SK-N-SH (cell line): ENCODE data around the gene MYH7B. TPM values are rescaled to one million over a fixed set of nuclear protein-coding genes. Genes with fewer than 3 reads are reported as not detected.

Source experiments
- CTCF ChIA-PET: fragments of 300-600, 350-600 bp; formaldehyde crosslinking; extraction: SDS; loops from one replicate; lab custom pipeline; 2021; lab: Yijun Ruan, JAX
- POLR2A ChIA-PET: fragments of 350-600 bp; sonication (Branson Sonifier 250); formaldehyde crosslinking; extraction: SDS; loops from one replicate; lab custom pipeline; 2020; ENCODE audit warnings: antibody characterized with exemption, inconsistent platforms; lab: Yijun Ruan, JAX
- DNase-seq: peaks from one replicate; pipeline ENCODE4 v3.0.0; 2012
- H2AFZ ChIP-seq: fragments of 200-600 bp; sonication (generic); 2 replicates; pipeline ENCODE4 v1.8.1; 2016; ENCODE audit warnings: antibody characterized with exemption, mild to moderate bottlenecking, low read depth
- H3F3A ChIP-seq: fragments of 200-600 bp; sonication (generic); replicated peaks from 2 replicates; pipeline ENCODE3; 2016; ENCODE audit warnings: antibody characterized with exemption, mild to moderate bottlenecking; ENCODE audit not compliant: insufficient read depth
- H3K27ac ChIP-seq, 2 experiments: fragments of 200-500 bp in 1 of 2; fragments of 200-600 bp in 1 of 2; sonication (Bioruptor generic) in 1 of 2; sonication (generic), shearing (Covaris generic) in 1 of 2; 2 replicates each; pipeline versions ENCODE4 v1.5.1 to v1.6.1; 2014 to 2016; ENCODE audit warnings: low read depth in 2 of 2, inconsistent platforms in 1 of 2, low read length in 1 of 2, mild to moderate bottlenecking in 1 of 2, mixed read lengths in 1 of 2
- H3K27me3 ChIP-seq: fragments of 200-600 bp; sonication (generic), shearing (Covaris generic); 2 replicates; pipeline ENCODE4 v1.6.1; 2016; ENCODE audit warnings: mixed run types; ENCODE audit not compliant: insufficient read depth
- H3K36me3 ChIP-seq, 2 experiments: fragments of 200-500 bp in 1 of 2; fragments of 200-600 bp in 1 of 2; sonication (Bioruptor generic) in 1 of 2; sonication (generic) in 1 of 2; replicated peaks in 1 of 2; 2 replicates each; pipeline versions ENCODE3 to v1.5.1; 2014 to 2016; ENCODE audit warnings: low read length in 1 of 2, mild to moderate bottlenecking in 1 of 2; ENCODE audit not compliant: insufficient read depth in 2 of 2, control insufficient read depth in 1 of 2
- H3K4me1 ChIP-seq, 2 experiments: fragments of 200-500 bp in 1 of 2; fragments of 200-600 bp in 1 of 2; sonication (Bioruptor generic) in 1 of 2; sonication (generic), shearing (Covaris generic) in 1 of 2; 2 replicates each; pipeline versions ENCODE4 v1.5.1 to v1.6.1; 2014 to 2016; ENCODE audit warnings: low read depth in 1 of 2, low read length in 1 of 2, mixed run types in 1 of 2; ENCODE audit not compliant: insufficient read depth in 2 of 2, control insufficient read depth in 1 of 2
- H3K4me2 ChIP-seq: fragments of 200-600 bp; sonication (generic), shearing (Covaris generic); 2 replicates; pipeline ENCODE4 v1.6.1; 2017; ENCODE audit warnings: mixed run types
- H3K4me3 ChIP-seq, 2 experiments: fragments of 200-500 bp in 1 of 2; fragments of 200-600 bp in 1 of 2; sonication (Bioruptor generic) in 1 of 2; sonication (generic), shearing (Covaris generic) in 1 of 2; 2 replicates each; pipeline versions ENCODE4 v1.5.1 to v1.8.1; 2014 to 2016; ENCODE audit warnings: low read depth in 2 of 2, inconsistent platforms in 1 of 2, low read length in 1 of 2, mild to moderate bottlenecking in 1 of 2, mixed read lengths in 1 of 2, moderate library complexity in 1 of 2
- H3K79me2 ChIP-seq: fragments of 200-600 bp; sonication (generic); 2 replicates; pipeline ENCODE4 v1.8.1; 2017; ENCODE audit warnings: mild to moderate bottlenecking; ENCODE audit not compliant: insufficient read depth
- H3K9ac ChIP-seq: fragments of 200-600 bp; sonication (generic); 2 replicates; pipeline ENCODE4 v1.6.1; 2017; ENCODE audit warnings: mixed run types
- H3K9me2 ChIP-seq: fragments of 200-600 bp; sonication (generic); 2 replicates; pipeline ENCODE4 v1.6.1; 2017; ENCODE audit warnings: mixed run types
- H3K9me3 ChIP-seq: fragments of 200-600 bp; sonication (generic); 2 replicates; pipeline ENCODE4 v1.6.1; 2017; ENCODE audit warnings: mixed run types, mild to moderate bottlenecking, moderate library complexity
- H4K20me1 ChIP-seq: fragments of 200-600 bp; sonication (generic); 2 replicates; pipeline ENCODE4 v1.6.1; 2017; ENCODE audit warnings: mild to moderate bottlenecking, mixed run types; ENCODE audit not compliant: insufficient read depth
- CHD2 ChIP-seq: fragments of 150-350 bp; IDR thresholded peaks from 2 replicates; pipeline ENCODE4 v1.6.1; 2018; ENCODE audit warnings: low read length; ENCODE audit not compliant: partially characterized antibody
- ELF1 ChIP-seq: IDR thresholded peaks from 2 replicates; pipeline ENCODE4 v1.4.0; 2012
- EP300 ChIP-seq, 2 experiments: IDR thresholded peaks; 2 replicates each; pipeline versions ENCODE4 v1.4.0 to v1.6.1; 2012; ENCODE audit warnings: borderline replicate concordance in 1 of 2, low read depth in 1 of 2, low read length in 1 of 2
- FOSL2 ChIP-seq: IDR thresholded peaks from 2 replicates; pipeline ENCODE4 v1.4.0; 2012; ENCODE audit warnings: low read depth, mild to moderate bottlenecking, moderate library complexity, borderline replicate concordance
- GABPA ChIP-seq: IDR thresholded peaks from 2 replicates; pipeline ENCODE4 v1.4.0; 2012; ENCODE audit warnings: low read depth, mild to moderate bottlenecking
- JUND ChIP-seq: IDR thresholded peaks from 2 replicates; pipeline ENCODE4 v1.4.0; 2012
- NRF1 ChIP-seq: IDR thresholded peaks from 2 replicates; pipeline ENCODE4 v1.6.1; 2012; ENCODE audit warnings: low read depth, mild to moderate bottlenecking, low read length
- POLR2AphosphoS5 ChIP-seq: IDR thresholded peaks from 2 replicates; pipeline ENCODE4 v1.6.1; 2012; ENCODE audit warnings: low read depth, low read length
- RCOR1 ChIP-seq: fragments of 150-350 bp; IDR thresholded peaks from 2 replicates; pipeline ENCODE4 v1.6.1; 2017; ENCODE audit warnings: antibody characterized with exemption, low read length
- SIN3A ChIP-seq: IDR thresholded peaks from 2 replicates; pipeline ENCODE4 v1.6.1; 2012; ENCODE audit warnings: low read depth, mild to moderate bottlenecking, low read length, moderate library complexity, borderline replicate concordance
- SMC3 ChIP-seq: IDR thresholded peaks from 2 replicates; pipeline ENCODE4 v1.6.1; 2012; ENCODE audit warnings: low read depth, low read length, improper control_type of control experiment
- TAF1 ChIP-seq: IDR thresholded peaks from 2 replicates; pipeline ENCODE4 v1.6.1; 2012; ENCODE audit warnings: low read depth, mild to moderate bottlenecking, low read length, moderate library complexity, borderline replicate concordance
- WGBS: methylation state at CpG from one replicate; pipeline ENCODE4 v1.1.6; 2017; ENCODE audit warnings: low lambda C conversion rate; 5-methylcytosine and 5-hydroxymethylcytosine counted together
- polyA plus RNA-seq, 3 experiments: library from polyadenylated mRNA; depleted of rRNA; stranded (reverse); fragments of >200 nt; gene quantifications; 2 replicates each; pipeline ENCODE4 v1.2.3, GENCODE V29; 2012
- TF ChIP-seq, protein P1 (sequence below): IDR thresholded peaks from 2 replicates; pipeline ENCODE4 v1.4.0; 2012; ENCODE audit warnings: low read depth, borderline replicate concordance
- TF ChIP-seq, protein P2 (sequence below): IDR thresholded peaks from 2 replicates; pipeline ENCODE4; 2012
- TF ChIP-seq, protein P3 (sequence below): IDR thresholded peaks from 2 replicates; pipeline ENCODE4 v1.6.1; 2012; ENCODE audit warnings: mild to moderate bottlenecking, low read depth, low read length, moderate library complexity

Gene MYH7B
- polyA plus RNA-seq, 1 of the 3 experiments (the other 2 are of a cell fraction): 0.41 TPM

DNA sequence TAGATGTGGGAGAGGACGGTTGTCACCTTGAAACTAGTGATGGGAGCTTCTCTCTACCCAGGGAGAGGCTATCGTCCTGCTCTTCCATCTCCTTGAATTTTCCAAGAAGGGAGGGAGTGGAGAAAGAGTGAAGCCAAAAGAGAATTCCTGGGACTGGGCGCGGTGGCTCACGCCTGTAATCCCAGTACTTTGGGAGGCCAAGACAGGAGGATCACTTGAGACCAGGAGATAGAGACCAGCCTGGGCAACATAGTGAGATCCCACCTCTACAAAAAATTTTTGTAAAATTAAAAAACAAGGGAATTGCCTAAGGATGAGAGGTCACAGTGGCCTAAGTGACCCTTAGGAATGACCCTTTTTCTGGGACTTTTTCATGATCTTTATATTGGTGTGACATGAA lies 8.8 kb downstream of the MYH7B start:
- POLR2A ChIA-PET: no interaction called here
- H3K27ac ChIP-seq: no peak overlapping the region
- no peaks in the 10 kb centered on the region for H3K27me3 ChIP-seq
- H3K4me1 ChIP-seq: peaks cover 0 to 10% of the 10 kb centered on the region in 2 experiments; a peak in 1 of 4 replicates
- no peak for TF ChIP-seq FOSL2
- no peak for TF ChIP-seq NRF1
- TF ChIP-seq SMC3: no peak
- no peak for TF ChIP-seq EP300 (IDR thresholded peaks at IDR 0.05; ENCODE audit: borderline replicate concordance in 1 of 2, low read depth in 1 of 2, low read length in 1 of 2)
- TF ChIP-seq SIN3A: no peak
- no peak for TF ChIP-seq TAF1
- TF ChIP-seq, protein P1, sequence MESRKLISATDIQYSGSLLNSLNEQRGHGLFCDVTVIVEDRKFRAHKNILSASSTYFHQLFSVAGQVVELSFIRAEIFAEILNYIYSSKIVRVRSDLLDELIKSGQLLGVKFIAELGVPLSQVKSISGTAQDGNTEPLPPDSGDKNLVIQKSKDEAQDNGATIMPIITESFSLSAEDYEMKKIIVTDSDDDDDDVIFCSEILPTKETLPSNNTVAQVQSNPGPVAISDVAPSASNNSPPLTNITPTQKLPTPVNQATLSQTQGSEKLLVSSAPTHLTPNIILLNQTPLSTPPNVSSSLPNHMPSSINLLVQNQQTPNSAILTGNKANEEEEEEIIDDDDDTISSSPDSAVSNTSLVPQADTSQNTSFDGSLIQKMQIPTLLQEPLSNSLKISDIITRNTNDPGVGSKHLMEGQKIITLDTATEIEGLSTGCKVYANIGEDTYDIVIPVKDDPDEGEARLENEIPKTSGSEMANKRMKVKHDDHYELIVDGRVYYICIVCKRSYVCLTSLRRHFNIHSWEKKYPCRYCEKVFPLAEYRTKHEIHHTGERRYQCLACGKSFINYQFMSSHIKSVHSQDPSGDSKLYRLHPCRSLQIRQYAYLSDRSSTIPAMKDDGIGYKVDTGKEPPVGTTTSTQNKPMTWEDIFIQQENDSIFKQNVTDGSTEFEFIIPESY: no peak
- no peak for TF ChIP-seq JUND
- TF ChIP-seq ELF1: no peak
- no peak for TF ChIP-seq RCOR1
- no peak for TF ChIP-seq GABPA
- TF ChIP-seq, protein P2, sequence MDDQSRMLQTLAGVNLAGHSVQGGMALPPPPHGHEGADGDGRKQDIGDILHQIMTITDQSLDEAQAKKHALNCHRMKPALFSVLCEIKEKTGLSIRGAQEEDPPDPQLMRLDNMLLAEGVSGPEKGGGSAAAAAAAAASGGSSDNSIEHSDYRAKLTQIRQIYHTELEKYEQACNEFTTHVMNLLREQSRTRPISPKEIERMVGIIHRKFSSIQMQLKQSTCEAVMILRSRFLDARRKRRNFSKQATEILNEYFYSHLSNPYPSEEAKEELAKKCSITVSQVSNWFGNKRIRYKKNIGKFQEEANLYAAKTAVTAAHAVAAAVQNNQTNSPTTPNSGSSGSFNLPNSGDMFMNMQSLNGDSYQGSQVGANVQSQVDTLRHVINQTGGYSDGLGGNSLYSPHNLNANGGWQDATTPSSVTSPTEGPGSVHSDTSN: no peak
- TF ChIP-seq POLR2AphosphoS5: no peak
- H3K9ac ChIP-seq: no peak overlapping the region
- H3K79me2 ChIP-seq: no peaks in the 10 kb centered on the region
- H3K4me2 ChIP-seq: no peak overlapping the region
- no peak overlapping the region for H2AFZ ChIP-seq
- H4K20me1 ChIP-seq: no peaks in the 10 kb centered on the region
- H3K4me3 ChIP-seq: no peak overlapping the region
- no peaks in the 10 kb centered on the region for H3F3A ChIP-seq
- DNase-seq: no peak
- no peaks in the 10 kb centered on the region for H3K9me2 ChIP-seq
- CTCF ChIA-PET: no interaction called here
- H3K36me3 ChIP-seq: no peaks in the 10 kb centered on the region
- 65% methylated on average over 5 of the region's 5 CpGs for WGBS
- H3K9me3 ChIP-seq: no peaks in the 10 kb centered on the region

DNA sequence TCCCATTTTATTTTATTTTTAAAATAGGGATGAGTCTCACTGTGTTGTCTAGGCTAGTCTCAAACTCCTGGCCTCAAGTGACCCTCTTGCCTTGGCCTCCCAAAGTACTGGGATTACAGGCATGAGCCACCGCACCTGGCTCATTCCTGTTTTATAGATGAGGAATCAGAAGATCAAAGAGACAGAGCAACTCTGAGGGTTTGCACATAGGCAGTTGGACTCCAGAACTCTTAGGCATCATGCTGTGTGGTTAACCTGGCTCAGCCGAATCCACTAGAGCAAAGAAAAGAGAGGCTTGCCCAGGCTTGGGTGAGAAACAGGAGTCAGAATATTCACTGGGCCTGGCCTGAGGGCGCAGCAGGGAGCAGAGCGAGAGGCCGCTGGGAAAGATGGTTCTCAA lies 9.4 kb downstream of the MYH7B start:
- H2AFZ ChIP-seq: no peak overlapping the region
- no peak overlapping the region for H3K27ac ChIP-seq
- no peaks in the 10 kb centered on the region for H3K9me2 ChIP-seq
- peaks cover 0 to 10% of the 10 kb centered on the region in 2 experiments; a peak in 1 of 4 replicates for H3K4me1 ChIP-seq
- 86% methylated on average over 5 of the region's 5 CpGs for WGBS
- ChIA-PET CTCF (no interaction called here), POLR2A (no interaction called here)
- no peak overlapping the region for H3K4me2 ChIP-seq
- no peaks in the 10 kb centered on the region for H3K9me3 ChIP-seq
- H3K4me3 ChIP-seq: no peak overlapping the region
- H3K27me3 ChIP-seq: no peaks in the 10 kb centered on the region
- TF ChIP-seq EP300 (IDR thresholded peaks at IDR 0.05; ENCODE audit: borderline replicate concordance in 1 of 2, low read depth in 1 of 2, low read length in 1 of 2): no peak
- no peak for TF ChIP-seq CHD2
- TF ChIP-seq, protein P3, sequence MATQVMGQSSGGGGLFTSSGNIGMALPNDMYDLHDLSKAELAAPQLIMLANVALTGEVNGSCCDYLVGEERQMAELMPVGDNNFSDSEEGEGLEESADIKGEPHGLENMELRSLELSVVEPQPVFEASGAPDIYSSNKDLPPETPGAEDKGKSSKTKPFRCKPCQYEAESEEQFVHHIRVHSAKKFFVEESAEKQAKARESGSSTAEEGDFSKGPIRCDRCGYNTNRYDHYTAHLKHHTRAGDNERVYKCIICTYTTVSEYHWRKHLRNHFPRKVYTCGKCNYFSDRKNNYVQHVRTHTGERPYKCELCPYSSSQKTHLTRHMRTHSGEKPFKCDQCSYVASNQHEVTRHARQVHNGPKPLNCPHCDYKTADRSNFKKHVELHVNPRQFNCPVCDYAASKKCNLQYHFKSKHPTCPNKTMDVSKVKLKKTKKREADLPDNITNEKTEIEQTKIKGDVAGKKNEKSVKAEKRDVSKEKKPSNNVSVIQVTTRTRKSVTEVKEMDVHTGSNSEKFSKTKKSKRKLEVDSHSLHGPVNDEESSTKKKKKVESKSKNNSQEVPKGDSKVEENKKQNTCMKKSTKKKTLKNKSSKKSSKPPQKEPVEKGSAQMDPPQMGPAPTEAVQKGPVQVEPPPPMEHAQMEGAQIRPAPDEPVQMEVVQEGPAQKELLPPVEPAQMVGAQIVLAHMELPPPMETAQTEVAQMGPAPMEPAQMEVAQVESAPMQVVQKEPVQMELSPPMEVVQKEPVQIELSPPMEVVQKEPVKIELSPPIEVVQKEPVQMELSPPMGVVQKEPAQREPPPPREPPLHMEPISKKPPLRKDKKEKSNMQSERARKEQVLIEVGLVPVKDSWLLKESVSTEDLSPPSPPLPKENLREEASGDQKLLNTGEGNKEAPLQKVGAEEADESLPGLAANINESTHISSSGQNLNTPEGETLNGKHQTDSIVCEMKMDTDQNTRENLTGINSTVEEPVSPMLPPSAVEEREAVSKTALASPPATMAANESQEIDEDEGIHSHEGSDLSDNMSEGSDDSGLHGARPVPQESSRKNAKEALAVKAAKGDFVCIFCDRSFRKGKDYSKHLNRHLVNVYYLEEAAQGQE: no peak
- DNase-seq: no peak
- no peaks in the 10 kb centered on the region for H3K79me2 ChIP-seq
- H3K9ac ChIP-seq: no peak overlapping the region
- H3K36me3 ChIP-seq: no peaks in the 10 kb centered on the region
- H3F3A ChIP-seq: no peaks in the 10 kb centered on the region
- no peaks in the 10 kb centered on the region for H4K20me1 ChIP-seq
